ENCODE measurements around the gene UBAC1. TPM values are rescaled to one million over a fixed set of nuclear protein-coding genes. Genes with fewer than 3 reads are reported as not detected.

The UBAC1 gene
- total and polyA plus RNA-seq, 9 of the 15 experiments (the other 6 are each of a cell fraction or from before 2014, with no cell fraction given): 94.0 to 399 (median 228) TPM

DNA sequence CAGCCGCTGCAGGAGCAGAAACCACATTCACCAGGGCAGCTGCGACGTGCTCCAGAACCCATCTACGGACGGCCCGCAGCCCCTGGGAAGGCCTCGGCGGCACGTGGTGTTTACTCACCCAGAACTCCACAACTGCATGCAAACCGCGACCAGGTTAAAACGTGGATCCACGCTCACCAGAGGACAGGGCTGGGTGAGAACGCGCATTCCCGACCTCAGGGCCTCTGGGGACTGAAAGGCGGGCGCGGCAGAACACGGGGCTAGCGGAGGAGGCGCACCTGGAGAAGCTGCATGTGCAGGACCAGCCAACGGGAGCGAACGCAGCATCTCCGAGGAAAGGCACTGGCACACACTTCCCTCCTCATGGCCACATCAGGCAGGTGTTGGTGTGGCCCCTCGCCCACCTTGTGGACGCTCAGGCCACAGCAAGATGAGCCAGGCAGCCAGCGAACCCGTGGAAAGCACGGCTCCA lies 29.8 kb downstream of the UBAC1 start (continued):
- TF ChIP-seq ZNF79 (CRISPR knock-in tag; IDR thresholded peaks at IDR 0.05; ENCODE audit: low read depth): no peak
- peak; percentile 86 for TF ChIP-seq POLR2G (IDR thresholded peaks at IDR 0.05; ENCODE audit: low read depth, low read length)
- TF ChIP-seq HLTF (IDR thresholded peaks at IDR 0.05): no peak
- no peak for TF ChIP-seq DNMT1 (IDR thresholded peaks at IDR 0.05)
- TF ChIP-seq FOXA1 (IDR thresholded peaks at IDR 0.05; ENCODE audit: borderline replicate concordance): no peak
- TF ChIP-seq, protein P1, sequence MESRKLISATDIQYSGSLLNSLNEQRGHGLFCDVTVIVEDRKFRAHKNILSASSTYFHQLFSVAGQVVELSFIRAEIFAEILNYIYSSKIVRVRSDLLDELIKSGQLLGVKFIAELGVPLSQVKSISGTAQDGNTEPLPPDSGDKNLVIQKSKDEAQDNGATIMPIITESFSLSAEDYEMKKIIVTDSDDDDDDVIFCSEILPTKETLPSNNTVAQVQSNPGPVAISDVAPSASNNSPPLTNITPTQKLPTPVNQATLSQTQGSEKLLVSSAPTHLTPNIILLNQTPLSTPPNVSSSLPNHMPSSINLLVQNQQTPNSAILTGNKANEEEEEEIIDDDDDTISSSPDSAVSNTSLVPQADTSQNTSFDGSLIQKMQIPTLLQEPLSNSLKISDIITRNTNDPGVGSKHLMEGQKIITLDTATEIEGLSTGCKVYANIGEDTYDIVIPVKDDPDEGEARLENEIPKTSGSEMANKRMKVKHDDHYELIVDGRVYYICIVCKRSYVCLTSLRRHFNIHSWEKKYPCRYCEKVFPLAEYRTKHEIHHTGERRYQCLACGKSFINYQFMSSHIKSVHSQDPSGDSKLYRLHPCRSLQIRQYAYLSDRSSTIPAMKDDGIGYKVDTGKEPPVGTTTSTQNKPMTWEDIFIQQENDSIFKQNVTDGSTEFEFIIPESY (CRISPR knock-in tag; IDR thresholded peaks at IDR 0.05): peak; percentile 93
- no peak for TF ChIP-seq MYNN (IDR thresholded peaks at IDR 0.05)
- TF ChIP-seq MYNN (CRISPR knock-in tag; IDR thresholded peaks at IDR 0.05): no peak
- TF ChIP-seq SUPT5H (IDR thresholded peaks at IDR 0.05): peak; percentile 19; the same call in 1 of the 2 replicates
